ENCODE data around the gene SERPINA4.

The SERPINA4 gene

GRCh38 chr14:94548999-94549985, 11.9 kb upstream of the SERPINA4 start:
- Histone ChIP-seq H3K4me3 (ENCODE audit: low read depth in 1 of 5, low read length in 5 of 5) (no peak overlapping the region), H3K9me3 (ENCODE audit: control insufficient read depth in 5 of 5, low read length in 5 of 5) (peaks cover 0 to 6% (median 4%) of the 10 kb centered on the region in 5 donors), H3K9ac (ENCODE audit: low read length in 5 of 5) (no peak overlapping the region), H3K36me3 (ENCODE audit: control insufficient read depth in 5 of 5, insufficient read depth in 5 of 5, low read length in 5 of 5) (no peaks in the 10 kb centered on the region), H3K4me1 (ENCODE audit: control insufficient read depth in 5 of 5, insufficient read depth in 5 of 5, low read length in 5 of 5) (no peaks in the 10 kb centered on the region), H3K27me3 (ENCODE audit: control insufficient read depth in 5 of 5, insufficient read depth in 4 of 5, low read length in 5 of 5) (peaks cover 0 to 11% (median 4%) of the 10 kb centered on the region in 5 donors), H3K27ac (ENCODE audit: low read depth, low read length) (no peak overlapping the region)

- no peak overlapping the region for H3K27ac ChIP-seq (ENCODE audit: low read depth, low read length)
- no peaks in the 10 kb centered on the region for H3K4me1 ChIP-seq (ENCODE audit: control insufficient read depth in 5 of 5, insufficient read depth in 5 of 5, low read length in 5 of 5)
- peaks cover 0 to 7% (median 4%) of the 10 kb centered on the region in 5 donors for H3K27me3 ChIP-seq (ENCODE audit: control insufficient read depth in 5 of 5, insufficient read depth in 4 of 5, low read length in 5 of 5)
- H3K36me3 ChIP-seq (ENCODE audit: control insufficient read depth in 5 of 5, insufficient read depth in 5 of 5, low read length in 5 of 5): no peaks in the 10 kb centered on the region
- H3K9ac ChIP-seq (ENCODE audit: low read length in 5 of 5): no peak overlapping the region
- H3K4me3 ChIP-seq (ENCODE audit: low read depth in 1 of 5, low read length in 5 of 5): no peak overlapping the region
- peaks cover 0 to 14% (median 7%) of the 10 kb centered on the region in 5 donors for H3K9me3 ChIP-seq (ENCODE audit: control insufficient read depth in 5 of 5, low read length in 5 of 5)
These were observed 11.2 kb upstream of the SERPINA4 start for GRCh38 chr14:94550041-94550440.

DNA sequence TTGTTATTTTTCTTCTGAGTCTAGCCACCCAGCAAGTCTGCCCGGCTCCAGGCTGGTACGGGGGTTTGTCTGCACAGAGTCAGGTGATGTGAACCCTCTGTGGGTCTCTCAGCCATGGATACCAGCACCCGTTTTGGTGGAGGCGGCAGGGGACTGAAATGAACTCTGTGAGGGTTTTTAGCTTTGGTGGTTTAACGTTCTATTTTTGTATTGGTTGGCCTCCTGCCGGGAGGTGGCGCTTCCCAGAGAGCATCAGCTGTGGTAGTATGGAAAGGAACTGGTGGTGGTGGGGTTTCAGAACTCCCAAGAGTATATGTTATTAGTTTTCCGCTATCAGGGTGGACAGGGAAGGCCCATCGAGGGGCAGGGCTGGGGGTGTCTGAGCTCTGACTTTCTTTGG, 5.3 kb upstream of the SERPINA4 start:
- Histone ChIP-seq H3K9me3 (ENCODE audit: control insufficient read depth in 5 of 5, low read length in 5 of 5) (peaks cover 0 to 12% (median 4%) of the 10 kb centered on the region in 5 donors), H3K36me3 (ENCODE audit: control insufficient read depth in 5 of 5, insufficient read depth in 5 of 5, low read length in 5 of 5) (no peaks in the 10 kb centered on the region), H3K4me1 (ENCODE audit: control insufficient read depth in 5 of 5, insufficient read depth in 5 of 5, low read length in 5 of 5) (no peaks in the 10 kb centered on the region), H3K27ac (ENCODE audit: low read depth, low read length) (no peak overlapping the region), H3K9ac (ENCODE audit: low read length in 5 of 5) (no peak overlapping the region), H3K4me3 (ENCODE audit: low read depth in 1 of 5, low read length in 5 of 5) (no peak overlapping the region), H3K27me3 (ENCODE audit: control insufficient read depth in 5 of 5, insufficient read depth in 4 of 5, low read length in 5 of 5) (no peaks in the 10 kb centered on the region)

DNA sequence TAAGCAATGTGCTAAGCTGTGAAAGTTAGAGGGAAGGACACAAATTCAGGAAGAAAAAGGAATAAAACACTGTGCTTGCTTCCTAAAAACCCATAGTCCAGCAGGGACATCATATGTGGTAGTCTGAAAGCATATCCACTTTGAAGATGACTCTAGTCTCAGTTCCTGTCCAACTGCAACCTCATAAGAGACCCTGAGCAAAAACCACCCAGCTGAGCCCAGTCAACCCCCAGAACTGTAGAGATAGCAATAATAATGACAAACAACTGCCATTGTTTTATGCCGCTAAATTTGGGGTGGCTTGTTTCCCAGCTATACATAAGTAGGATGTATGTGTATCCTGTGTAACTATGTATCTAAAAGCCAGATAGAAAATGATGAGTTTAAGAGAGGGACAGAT, 3.9 kb upstream of the SERPINA4 start:
- Histone ChIP-seq H3K27me3 (ENCODE audit: control insufficient read depth in 5 of 5, insufficient read depth in 4 of 5, low read length in 5 of 5) (no peaks in the 10 kb centered on the region), H3K4me3 (ENCODE audit: low read depth in 1 of 5, low read length in 5 of 5) (no peak overlapping the region), H3K9me3 (ENCODE audit: control insufficient read depth in 5 of 5, low read length in 5 of 5) (peaks cover 0 to 12% (median 4%) of the 10 kb centered on the region in 5 donors), H3K27ac (ENCODE audit: low read depth, low read length) (no peak overlapping the region), H3K9ac (ENCODE audit: low read length in 5 of 5) (no peak overlapping the region), H3K4me1 (ENCODE audit: control insufficient read depth in 5 of 5, insufficient read depth in 5 of 5, low read length in 5 of 5) (no peaks in the 10 kb centered on the region), H3K36me3 (ENCODE audit: control insufficient read depth in 5 of 5, insufficient read depth in 5 of 5, low read length in 5 of 5) (no peaks in the 10 kb centered on the region)

- Histone ChIP-seq H3K9ac (ENCODE audit: low read length in 5 of 5) (no peak overlapping the region), H3K9me3 (ENCODE audit: control insufficient read depth in 5 of 5, low read length in 5 of 5) (peaks cover 0 to 12% (median 4%) of the 10 kb centered on the region in 5 donors), H3K27ac (ENCODE audit: low read depth, low read length) (no peak overlapping the region), H3K4me3 (ENCODE audit: low read depth in 1 of 5, low read length in 5 of 5) (no peak overlapping the region), H3K4me1 (ENCODE audit: control insufficient read depth in 5 of 5, insufficient read depth in 5 of 5, low read length in 5 of 5) (no peaks in the 10 kb centered on the region), H3K36me3 (ENCODE audit: control insufficient read depth in 5 of 5, insufficient read depth in 5 of 5, low read length in 5 of 5) (no peaks in the 10 kb centered on the region), H3K27me3 (ENCODE audit: control insufficient read depth in 5 of 5, insufficient read depth in 4 of 5, low read length in 5 of 5) (peaks cover 0 to 5% (median 0%) of the 10 kb centered on the region in 5 donors)
These were observed 2.4 kb upstream of the SERPINA4 start for GRCh38 chr14:94558842-94559241.

DNA sequence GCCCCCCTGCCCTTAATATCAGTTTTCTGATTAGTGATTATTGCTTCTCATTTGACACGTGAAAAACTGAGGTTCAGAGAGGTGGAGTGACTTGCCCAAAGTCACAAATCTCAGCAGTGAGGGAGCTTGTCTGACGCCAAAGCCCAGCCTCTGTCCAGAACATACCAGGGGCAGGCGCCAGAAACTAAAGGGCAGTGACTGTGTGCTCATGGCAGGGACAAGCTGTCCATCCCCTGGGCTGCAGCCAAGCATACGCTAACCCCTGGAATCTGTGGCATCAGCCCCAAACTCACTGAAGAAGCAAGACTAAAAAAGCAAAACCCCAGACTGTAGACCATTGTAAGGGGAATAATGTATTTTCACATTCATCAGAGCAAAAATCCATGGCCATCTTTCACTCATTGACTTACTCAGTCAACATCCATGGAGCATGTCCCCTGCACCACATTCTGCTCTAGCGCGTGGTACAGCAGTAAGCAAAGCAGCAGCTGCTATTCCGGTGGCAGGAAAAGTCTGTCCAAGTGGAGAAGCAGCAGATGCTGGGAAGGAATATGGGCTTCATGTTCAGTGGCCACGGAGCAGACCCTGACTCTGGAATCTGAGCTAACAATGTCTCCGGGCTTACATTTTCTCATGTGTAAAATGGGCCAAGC, 1.5 kb upstream of the SERPINA4 start:
- Histone ChIP-seq H3K9me3 (ENCODE audit: control insufficient read depth in 5 of 5, low read length in 5 of 5) (peaks cover 0 to 8% (median 3%) of the 10 kb centered on the region in 5 donors), H3K27me3 (ENCODE audit: control insufficient read depth in 5 of 5, insufficient read depth in 4 of 5, low read length in 5 of 5) (peaks cover 0 to 6% (median 0%) of the 10 kb centered on the region in 5 donors), H3K27ac (ENCODE audit: low read depth, low read length) (no peak overlapping the region), H3K4me1 (ENCODE audit: control insufficient read depth in 5 of 5, insufficient read depth in 5 of 5, low read length in 5 of 5) (no peaks in the 10 kb centered on the region), H3K4me3 (ENCODE audit: low read depth in 1 of 5, low read length in 5 of 5) (no peak overlapping the region), H3K9ac (ENCODE audit: low read length in 5 of 5) (no peak overlapping the region), H3K36me3 (ENCODE audit: control insufficient read depth in 5 of 5, insufficient read depth in 5 of 5, low read length in 5 of 5) (no peaks in the 10 kb centered on the region)

- Histone ChIP-seq H3K9me3 (ENCODE audit: control insufficient read depth in 5 of 5, low read length in 5 of 5) (peaks cover 0 to 4% (median 0%) of the 10 kb centered on the region in 5 donors), H3K27me3 (ENCODE audit: control insufficient read depth in 5 of 5, insufficient read depth in 4 of 5, low read length in 5 of 5) (peaks cover 0 to 6% (median 0%) of the 10 kb centered on the region in 5 donors), H3K4me1 (ENCODE audit: control insufficient read depth in 5 of 5, insufficient read depth in 5 of 5, low read length in 5 of 5) (no peaks in the 10 kb centered on the region), H3K27ac (ENCODE audit: low read depth, low read length) (no peak overlapping the region), H3K36me3 (ENCODE audit: control insufficient read depth in 5 of 5, insufficient read depth in 5 of 5, low read length in 5 of 5) (no peaks in the 10 kb centered on the region), H3K9ac (ENCODE audit: low read length in 5 of 5) (no peak overlapping the region), H3K4me3 (ENCODE audit: low read depth in 1 of 5, low read length in 5 of 5) (no peak overlapping the region)
These were observed 964 bp upstream of the SERPINA4 start for GRCh38 chr14:94560291-94560665.

DNA sequence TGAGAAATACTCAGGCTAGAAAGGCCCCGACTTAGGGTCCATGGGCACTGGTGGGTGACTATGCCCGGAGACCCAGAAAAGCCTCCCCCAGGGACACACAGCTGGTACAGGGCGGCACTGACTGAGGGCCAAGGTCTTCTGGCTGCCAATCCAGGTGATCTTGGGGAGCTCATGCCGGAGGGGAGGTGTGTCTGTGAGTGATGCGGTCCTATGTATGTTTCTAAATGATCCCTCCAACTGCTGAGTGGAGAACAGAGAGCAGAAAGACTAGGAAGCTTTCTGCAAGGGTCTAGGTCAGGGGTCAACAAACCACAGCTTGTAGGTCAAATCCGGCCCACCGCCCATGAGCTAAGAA, 391 bp downstream of the SERPINA4 start:
- Histone ChIP-seq H3K36me3 (ENCODE audit: control insufficient read depth in 5 of 5, insufficient read depth in 5 of 5, low read length in 5 of 5) (no peaks in the 10 kb centered on the region), H3K4me1 (ENCODE audit: control insufficient read depth in 5 of 5, insufficient read depth in 5 of 5, low read length in 5 of 5) (no peaks in the 10 kb centered on the region), H3K27ac (ENCODE audit: low read depth, low read length) (no peak overlapping the region), H3K4me3 (ENCODE audit: low read depth in 1 of 5, low read length in 5 of 5) (no peak overlapping the region), H3K27me3 (ENCODE audit: control insufficient read depth in 5 of 5, insufficient read depth in 4 of 5, low read length in 5 of 5) (peaks cover 0 to 6% (median 0%) of the 10 kb centered on the region in 5 donors), H3K9me3 (ENCODE audit: control insufficient read depth in 5 of 5, low read length in 5 of 5) (peaks cover 0 to 4% (median 0%) of the 10 kb centered on the region in 5 donors), H3K9ac (ENCODE audit: low read length in 5 of 5) (no peak overlapping the region)

DNA sequence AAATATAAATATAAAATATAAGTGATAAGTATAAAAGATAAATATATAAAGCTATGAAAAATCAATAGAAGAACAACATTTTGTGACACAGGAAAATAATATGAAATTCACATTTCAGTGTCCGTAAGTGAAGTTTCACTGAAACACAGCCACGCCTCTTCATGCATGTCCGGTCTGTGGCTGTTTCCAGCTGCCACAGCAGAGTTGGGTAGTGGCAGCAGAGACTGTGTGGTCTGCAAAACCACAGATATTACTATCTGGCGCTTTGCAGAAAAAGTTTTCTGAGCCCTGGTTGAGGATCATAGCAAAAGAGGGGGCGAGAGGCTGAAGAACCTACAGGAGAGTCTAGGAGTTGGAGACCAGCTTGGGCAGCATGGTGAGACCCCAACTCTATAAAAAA, 780 bp downstream of the SERPINA4 start:
- Histone ChIP-seq H3K4me1 (ENCODE audit: control insufficient read depth in 5 of 5, insufficient read depth in 5 of 5, low read length in 5 of 5) (no peaks in the 10 kb centered on the region), H3K9me3 (ENCODE audit: control insufficient read depth in 5 of 5, low read length in 5 of 5) (peaks cover 0 to 4% (median 0%) of the 10 kb centered on the region in 5 donors), H3K27me3 (ENCODE audit: control insufficient read depth in 5 of 5, insufficient read depth in 4 of 5, low read length in 5 of 5) (peaks cover 0 to 6% (median 0%) of the 10 kb centered on the region in 5 donors), H3K27ac (ENCODE audit: low read depth, low read length) (no peak overlapping the region), H3K4me3 (ENCODE audit: low read depth in 1 of 5, low read length in 5 of 5) (no peak overlapping the region), H3K9ac (ENCODE audit: low read length in 5 of 5) (no peak overlapping the region), H3K36me3 (ENCODE audit: control insufficient read depth in 5 of 5, insufficient read depth in 5 of 5, low read length in 5 of 5) (no peaks in the 10 kb centered on the region)

All from subcutaneous abdominal adipose tissue (tissue), 5 donors.